NCI-H1092 (cell line): ENCODE results near the gene ARID1A.

Experiments used
- DNase-seq: peaks from one replicate; lab custom pipeline; 2025; lab: John Stamatoyannopoulos, UW

Gene ARID1A

DNA sequence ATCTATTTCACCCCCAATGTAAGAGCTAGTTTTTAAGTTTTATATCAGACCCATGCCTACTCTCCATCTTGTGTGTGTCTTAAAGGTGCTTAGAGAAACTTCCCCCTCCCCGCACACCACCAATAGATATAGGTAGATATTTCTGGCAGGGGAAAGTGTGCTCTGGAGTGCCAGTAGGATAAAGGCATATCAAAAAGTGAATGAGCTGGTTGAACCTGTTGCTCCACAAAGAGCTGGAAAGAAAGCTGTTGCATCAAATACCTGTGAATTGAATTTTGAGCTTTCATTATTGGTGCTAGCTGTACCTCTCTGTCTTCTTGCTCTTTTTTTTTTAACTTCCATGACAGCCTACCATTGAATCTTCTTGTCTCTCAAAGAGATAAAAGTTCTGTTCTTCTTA is 32.8 kb downstream of the ARID1A start:
- DNase-seq: no peak

- DNase-seq: no peak
Measured at GRCh38 chr1:26729633-26730032, 33.8 kb downstream of the ARID1A start.

DNA sequence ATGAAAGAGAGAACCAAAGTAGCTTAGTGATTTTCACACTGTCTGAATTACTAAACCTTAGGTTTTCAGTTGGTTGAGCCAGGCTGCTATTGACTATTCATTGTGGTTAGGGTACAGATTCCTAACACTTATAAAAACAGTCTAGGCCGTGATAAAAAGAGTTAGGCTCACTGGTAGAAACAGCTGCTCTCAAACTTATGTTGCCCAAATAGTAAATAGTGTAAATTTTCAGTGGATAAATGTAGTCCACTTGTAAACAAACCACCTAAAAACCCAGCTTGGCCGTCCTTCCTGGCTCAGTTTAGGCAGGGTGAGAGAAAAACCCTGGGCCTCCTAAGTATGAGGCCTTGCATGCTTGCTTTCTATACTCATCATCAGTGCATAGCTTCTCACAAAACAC is 34.9 kb downstream of the ARID1A start:
- no peak for DNase-seq

DNA sequence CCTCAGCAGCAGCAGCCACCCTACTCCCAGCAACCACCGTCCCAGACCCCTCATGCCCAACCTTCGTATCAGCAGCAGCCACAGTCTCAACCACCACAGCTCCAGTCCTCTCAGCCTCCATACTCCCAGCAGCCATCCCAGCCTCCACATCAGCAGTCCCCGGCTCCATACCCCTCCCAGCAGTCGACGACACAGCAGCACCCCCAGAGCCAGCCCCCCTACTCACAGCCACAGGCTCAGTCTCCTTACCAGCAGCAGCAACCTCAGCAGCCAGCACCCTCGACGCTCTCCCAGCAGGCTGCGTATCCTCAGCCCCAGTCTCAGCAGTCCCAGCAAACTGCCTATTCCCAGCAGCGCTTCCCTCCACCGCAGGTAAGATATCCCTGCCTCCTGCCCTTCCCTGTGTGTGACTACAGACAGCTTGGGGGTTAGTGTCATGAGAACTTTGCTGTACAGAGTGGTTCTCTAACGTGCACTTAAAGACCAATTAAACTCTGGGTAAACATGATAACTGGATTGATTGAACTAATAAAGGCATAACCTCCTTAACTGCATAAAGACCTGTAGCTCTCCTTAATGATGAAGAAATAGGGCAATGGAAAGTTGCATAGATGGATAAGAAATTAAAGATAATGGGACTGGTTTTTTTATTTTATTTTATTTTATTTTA is 35.6 kb downstream of the ARID1A start:
- no peak for DNase-seq

DNA sequence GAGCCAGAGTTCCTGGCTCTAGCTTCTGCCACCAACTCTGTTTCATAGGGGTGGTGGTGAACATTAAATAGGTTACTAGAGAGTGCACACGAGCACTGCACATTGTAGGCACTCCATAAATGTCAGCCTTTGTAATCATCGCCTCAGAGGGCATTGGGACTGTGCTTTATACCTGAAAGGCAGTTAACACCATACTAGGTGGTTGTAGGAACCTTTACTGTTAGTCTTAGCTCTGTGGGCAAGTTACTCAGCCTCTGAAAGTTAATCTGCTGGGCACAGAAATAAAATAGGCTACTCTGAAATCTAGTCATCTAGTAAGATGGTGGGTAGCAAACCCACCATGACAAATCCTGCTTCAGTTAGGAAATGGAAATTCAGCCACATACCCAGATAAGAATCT is 37.6 kb downstream of the ARID1A start:
- DNase-seq: no peak

DNA sequence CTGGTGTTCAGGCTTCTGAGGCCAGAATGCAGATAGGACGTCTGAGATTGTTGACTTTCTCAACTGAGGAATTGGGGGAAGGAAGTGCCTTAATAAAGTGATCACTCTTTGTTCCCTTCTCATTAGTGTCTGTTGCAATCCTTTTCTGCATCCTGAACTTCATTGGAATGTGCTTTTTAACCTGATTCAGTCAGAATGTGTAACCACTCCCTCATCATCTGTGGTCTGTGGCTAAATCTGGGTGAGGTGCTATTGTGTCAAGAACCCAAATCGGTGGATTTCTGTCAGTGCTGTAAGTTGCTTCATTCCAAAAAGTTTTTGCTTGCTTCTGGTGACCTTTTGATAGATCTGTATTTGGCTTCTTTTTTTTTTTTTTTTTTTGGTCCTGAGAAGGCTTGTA is 38.2 kb downstream of the ARID1A start:
- no peak for DNase-seq

DNA sequence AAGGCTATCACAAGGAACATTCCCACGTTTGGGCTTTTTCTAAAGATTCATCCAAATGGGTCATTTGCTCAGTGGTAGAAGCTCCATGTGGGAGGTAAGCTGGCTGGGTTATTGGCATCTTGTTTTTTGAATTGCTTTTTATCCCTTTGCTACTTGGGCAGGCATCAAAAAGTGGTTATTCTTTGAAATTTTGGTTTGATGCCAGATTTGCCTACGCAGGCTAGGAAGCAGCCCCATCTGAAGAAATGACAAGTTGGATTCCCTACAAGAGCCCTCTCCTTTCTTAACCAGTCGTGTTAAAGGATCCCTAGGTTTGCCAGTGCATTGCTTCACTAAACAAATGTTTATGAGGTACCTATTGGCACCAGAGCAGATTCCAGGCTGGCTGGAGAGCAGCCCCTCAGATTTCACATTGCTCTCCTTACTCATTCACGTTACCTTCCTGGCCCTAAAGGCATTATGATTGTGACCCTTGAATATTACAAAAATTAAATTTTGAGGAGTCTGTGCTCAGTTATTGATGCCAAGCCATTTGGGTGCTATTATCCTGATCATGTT is 38.8 kb downstream of the ARID1A start:
- no peak for DNase-seq

- DNase-seq: no peak
Measured at GRCh38 chr1:26739329-26739914, 43.6 kb downstream of the ARID1A start.

DNA sequence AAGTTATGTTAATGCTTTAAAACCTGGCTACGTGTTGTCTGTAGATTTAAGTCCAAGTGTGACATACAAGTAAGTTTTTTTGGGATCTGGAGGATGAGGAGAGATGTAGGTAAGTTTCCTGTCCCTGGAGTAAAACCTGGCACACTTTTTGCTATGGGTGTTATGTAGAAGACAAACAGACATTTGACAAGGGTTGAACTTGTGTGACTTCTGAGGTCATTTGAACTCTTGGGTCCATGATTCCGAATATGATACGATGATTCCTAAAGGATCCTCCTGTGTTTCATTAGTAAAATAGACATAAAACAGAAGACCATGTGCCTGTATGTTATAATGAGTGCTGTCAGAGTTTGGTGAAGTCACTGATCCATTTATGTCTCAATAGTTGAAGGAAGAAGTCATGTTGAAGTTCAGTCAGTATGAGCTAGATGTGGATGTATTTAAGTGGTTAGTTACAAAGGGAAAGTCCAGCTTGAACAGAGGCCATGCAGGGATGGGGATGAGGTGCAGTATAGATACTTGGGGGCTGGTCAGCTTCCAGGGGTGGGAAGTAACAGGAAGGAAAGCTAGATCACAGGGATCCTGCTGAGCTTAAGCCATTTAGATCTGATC is 44.3 kb downstream of the ARID1A start:
- no peak for DNase-seq

- no peak for DNase-seq
Measured at GRCh38 chr1:26740952-26741351, 45.1 kb downstream of the ARID1A start.

DNA sequence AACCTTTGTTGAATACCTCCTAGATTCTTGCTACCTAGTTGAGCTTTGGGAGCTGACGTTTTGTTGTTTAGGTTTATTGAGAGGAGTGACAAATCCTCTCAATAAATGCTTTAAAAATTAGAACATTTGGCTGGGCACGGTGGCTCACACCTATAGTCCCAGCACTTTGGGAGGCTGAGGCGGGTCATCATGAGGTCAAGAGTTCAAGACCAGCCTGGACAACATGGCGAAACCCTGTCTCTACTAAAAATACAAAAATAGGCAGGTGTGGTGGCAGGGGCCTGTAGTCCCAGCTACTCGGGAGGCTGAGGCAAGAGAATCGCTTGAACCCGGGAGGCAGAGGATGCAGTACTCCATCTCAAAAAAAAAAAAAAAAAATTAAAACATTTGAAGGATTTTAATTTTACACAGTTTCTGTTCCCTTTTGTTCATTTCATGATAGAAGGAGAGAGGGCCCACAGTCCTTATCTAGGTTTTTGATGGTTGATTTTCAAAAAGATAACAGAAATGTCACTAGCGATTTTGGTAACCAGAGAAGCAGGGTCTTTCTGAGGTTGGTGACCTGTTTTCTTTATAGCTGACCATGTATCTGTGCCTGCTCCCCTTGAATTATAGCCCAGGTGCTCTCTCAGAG is 47.7 kb downstream of the ARID1A start:
- no peak for DNase-seq

DNA sequence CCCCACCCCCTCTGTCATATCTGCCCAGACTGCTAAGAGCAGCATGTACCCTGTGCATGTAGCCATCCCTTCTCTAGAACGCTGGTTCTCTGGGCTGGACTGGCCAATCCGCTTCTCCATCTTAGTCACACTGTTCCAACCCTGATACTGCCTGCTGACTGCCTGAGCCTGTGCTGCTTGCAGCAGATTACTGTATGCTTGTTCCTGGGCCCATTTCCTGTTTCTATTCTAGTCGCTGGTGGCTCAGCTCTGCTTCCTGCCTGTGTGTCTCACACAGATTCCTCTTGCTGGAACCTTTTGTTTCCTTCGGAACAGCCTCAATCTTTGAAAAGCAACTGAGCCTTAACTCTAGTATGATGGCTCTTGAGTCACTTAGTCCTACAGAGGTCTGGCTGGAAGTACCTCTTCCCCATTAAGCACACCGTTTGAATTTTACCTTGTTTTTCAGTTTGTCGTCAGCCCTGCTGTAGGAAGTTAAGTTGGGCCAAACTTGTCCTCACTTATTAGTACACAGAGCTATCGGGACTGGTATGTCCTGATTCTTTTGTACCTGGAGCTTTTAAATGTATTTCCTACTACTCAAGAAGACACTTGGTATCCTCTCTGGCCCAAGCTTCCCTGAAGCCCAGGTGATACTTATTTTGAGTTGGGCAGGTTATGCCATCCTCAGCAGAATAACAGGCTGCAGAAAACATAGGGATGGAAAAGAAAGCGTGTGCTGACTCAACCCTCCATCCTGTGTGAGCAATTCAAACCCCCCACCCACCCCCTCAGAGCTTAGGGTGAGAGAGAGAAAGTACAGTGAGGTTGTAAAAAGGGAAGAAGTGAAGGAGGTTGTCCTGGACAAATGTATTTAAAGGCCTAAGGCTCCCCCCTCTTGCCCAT is 48.5 kb downstream of the ARID1A start:
- DNase-seq: no peak

- DNase-seq: no peak
Measured at GRCh38 chr1:26745191-26745590, 49.4 kb downstream of the ARID1A start.

GRCh38 chr1:26747048-26747447 is 51.2 kb downstream of the ARID1A start:
- DNase-seq: no peak

DNA sequence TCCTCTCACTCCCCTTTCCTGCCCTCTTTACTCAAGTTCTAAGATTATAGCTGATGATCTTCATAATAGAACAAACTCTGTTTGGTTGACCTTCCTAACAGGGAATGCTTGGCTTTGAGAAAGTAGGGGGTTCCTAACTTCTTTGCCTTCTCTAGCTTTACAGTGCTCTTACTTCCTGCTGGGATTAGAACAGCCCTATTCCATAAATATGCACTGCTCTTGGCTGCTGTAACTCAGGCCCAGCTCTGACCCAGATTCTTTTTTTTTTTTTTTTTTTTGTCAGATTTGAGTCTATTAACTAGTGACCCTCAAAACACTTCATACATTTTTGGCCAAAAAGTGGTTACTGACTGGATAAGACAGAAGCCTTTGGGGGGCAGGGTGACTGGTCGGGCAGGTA is 52.5 kb downstream of the ARID1A start:
- no peak for DNase-seq

- DNase-seq: no peak
Measured at GRCh38 chr1:26749458-26749857, 53.6 kb downstream of the ARID1A start.

DNA sequence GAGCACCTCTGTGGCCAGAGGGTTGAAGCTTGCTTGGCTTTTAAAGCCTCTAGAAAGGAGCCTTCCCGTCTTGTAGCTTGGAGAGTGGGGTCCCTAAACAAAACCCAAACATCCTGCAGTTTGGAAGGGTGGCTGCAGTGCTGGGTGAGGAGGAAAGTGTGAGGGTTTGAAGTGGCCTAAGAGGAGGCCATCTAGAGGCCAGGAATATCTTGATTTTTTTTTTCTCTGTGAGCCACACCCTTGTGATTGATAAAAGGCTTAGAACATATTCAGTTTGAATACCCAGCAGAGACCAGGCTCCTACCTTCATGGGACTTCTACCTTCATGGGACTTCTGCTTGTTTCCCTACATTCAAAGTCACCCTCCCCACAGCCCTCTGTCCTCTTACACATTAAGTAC is 54.6 kb downstream of the ARID1A start:
- no peak for DNase-seq

GRCh38 chr1:26752519-26752918 is 56.7 kb downstream of the ARID1A start:
- no peak for DNase-seq

- no peak for DNase-seq
Measured at GRCh38 chr1:26754086-26754874, 58.5 kb downstream of the ARID1A start.

DNA sequence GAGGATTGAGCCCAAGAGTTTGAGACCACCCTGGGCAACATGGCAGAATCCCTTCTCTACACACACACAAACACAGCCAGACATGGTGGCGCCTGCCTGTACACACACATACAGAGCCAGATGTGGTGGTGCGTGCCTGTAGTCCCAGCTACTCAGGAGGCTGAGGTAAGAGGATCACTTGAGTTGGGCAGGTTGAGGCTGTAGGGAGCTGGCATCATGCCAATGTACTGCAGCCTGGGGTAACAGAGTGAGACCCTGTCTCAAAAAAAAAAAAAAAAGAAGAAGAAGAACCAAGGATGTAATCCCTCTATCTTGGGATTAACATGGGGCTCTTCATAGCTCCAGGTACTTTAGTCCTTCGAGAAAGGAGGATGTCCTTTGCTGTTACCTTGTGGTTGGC is 62.5 kb downstream of the ARID1A start:
- no peak for DNase-seq

DNA sequence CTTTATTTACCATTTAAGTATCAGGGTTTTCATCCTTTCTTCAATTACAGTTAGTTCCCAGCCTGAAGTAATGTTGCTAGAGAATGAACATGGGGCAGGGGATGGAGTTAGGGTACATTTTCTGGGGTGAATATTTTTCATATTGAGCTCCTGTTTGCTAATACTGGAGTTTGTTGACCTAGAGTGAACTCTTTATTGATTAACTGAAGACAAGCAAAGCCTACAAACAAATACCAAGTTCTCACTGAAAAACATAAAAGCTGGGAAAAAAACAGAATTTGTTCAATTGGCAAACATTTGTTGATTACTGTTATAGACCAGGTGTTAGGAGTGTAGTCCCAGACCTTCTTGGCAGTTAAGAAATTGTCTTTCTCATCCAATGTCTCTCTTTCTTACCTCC is 63.7 kb downstream of the ARID1A start:
- no peak for DNase-seq
